Ovary (tissue), 3 donors: ENCODE measurements around the gene CEP128.

Experiments
- CTCF ChIP-seq, 3 donors: fragments of 450-650 bp in 2 of 3; fragments of 200-600 bp in 1 of 3; IDR thresholded peaks; one replicate each; pipeline versions ENCODE4 v1.5.1 to v1.8.0; 2016 to 2022; ENCODE audit warnings: antibody characterized with exemption in 3 of 3, mild to moderate bottlenecking in 1 of 3
- EP300 ChIP-seq: sonication (generic); formaldehyde crosslinking; IDR thresholded peaks from one replicate; pipeline ENCODE4 v1.6.1; 2017; ENCODE audit warnings: antibody characterized with exemption
- POLR2A ChIP-seq: fragments of 450-650 bp; IDR thresholded peaks from one replicate; pipeline ENCODE4 v1.6.1; 2017; ENCODE audit warnings: antibody characterized with exemption, mild to moderate bottlenecking, moderate library complexity
- donor health status: DM: no; HTN: no; CAD: no.

- no peak for TF ChIP-seq POLR2A
- TF ChIP-seq CTCF (IDR thresholded peaks at IDR 0.05): no peak
- no peak for TF ChIP-seq EP300
Observed at GRCh38 chr14:80653956-80654355, 287.6 kb downstream of the CEP128 start.
